Limb (tissue), 2 donors: ENCODE results near the gene OR51I2.

Source experiments
- DNase-seq, 2 donors: peaks; one replicate each; pipeline ENCODE4 v3.0.0-alpha.2; 2016; ENCODE audit errors: extremely low spot score in 2 of 2

OR51I2 gene

DNA sequence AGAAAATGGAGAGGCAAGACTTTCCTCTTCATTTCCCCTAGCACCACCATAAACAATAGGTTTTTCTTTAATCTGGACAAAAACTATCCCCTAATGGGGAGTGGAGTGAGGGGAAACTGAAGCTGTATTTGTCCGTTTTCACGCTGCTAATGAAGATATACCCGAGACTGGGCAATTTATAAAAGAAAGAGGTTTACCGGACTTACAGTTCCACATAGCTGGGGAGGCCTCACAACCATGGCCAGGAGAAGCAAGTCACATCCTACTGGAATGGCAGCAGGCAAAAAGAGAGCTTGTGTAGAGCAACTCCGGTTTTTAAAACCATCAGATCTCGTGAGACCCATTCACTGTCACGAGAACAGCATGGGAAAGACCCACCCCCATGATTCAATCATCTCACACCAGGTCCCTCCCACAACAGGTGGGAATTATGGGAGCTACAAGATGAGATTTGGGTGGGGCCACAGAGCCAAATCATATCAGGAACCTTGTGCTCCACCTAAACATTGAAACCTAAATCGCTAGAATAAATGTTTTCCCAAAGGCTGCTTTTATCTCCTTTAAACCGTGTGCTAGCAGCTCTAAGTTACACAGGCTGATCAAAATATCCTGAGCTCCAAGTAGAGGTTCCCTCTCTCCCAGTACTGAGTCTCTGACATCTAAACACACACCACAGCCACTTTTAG is 56.4 kb downstream of the OR51I2 start:
- DNase-seq, result no peak
